ENCODE data around the gene DFFB. TPM values are rescaled to one million over a fixed set of nuclear protein-coding genes. Genes with fewer than 3 reads are reported as not detected.
"Not testable (repeated sequence)": the region's sequence is repeated elsewhere in the genome, so short reads cannot be mapped to it uniquely, and the experiment has no call there.

DFFB gene, protein sequence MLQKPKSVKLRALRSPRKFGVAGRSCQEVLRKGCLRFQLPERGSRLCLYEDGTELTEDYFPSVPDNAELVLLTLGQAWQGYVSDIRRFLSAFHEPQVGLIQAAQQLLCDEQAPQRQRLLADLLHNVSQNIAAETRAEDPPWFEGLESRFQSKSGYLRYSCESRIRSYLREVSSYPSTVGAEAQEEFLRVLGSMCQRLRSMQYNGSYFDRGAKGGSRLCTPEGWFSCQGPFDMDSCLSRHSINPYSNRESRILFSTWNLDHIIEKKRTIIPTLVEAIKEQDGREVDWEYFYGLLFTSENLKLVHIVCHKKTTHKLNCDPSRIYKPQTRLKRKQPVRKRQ
- total RNA-seq: 11.3 and 13.1 TPM in 2 replicates
- long read RNA-seq, transcript DFFB-205 (7 exons, 3,028 nt): major isoform, 12 of 15 reads
- long read RNA-seq, partial matches to known transcripts: 0 of 15 reads
- long read RNA-seq, other reads (novel, unspliced or antisense): 2 of 15 reads

DNA sequence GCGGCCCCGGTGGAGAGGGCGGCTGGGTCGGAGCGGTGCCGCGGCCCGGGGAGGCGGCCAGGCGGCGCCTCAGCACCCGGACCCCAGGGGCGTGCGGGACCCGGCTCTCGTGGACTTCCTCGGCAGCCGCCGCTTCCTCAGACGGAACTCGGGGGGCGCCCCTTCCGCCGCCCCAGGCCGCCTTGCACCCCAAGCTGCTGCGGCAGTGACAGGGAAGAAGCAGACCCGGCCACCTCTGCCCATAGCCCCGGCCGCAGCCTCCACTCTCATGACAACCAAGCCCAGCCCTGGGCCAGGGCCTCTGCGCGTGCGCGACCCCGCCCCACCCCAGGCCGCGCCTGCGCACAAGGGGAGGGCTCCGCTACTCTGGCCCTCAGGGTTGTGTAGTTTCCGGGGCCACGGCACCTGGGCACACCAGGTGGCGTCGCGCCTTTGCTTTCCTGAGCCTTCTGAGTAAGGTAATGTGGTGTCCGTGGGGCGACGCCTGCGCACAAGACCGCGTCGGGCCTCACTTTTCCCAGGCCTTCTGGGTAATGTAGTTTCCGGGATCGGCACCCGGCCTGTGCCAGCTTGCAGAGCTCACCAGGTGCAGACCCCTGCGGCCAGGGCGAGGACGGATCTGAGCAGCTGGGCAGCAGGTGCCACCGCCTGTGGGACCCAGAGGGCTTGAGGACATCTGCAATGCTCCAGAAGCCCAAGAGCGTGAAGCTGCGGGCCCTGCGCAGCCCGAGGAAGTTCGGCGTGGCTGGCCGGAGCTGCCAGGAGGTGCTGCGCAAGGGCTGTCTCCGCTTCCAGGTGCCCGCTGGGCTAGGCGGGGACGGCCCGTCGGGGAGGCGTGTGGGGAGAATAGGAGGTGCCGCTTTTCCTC is at the start of gene DFFB, which contains the start of gene CEP104:
Gene DFFB, plus strand, starts transcription at position 554 of the 868 bp plus-strand sequence. Its CDS starts 128 bp downstream, at position 682.
Gene CEP104, minus strand, starts transcription at position 289 of the 868 bp plus-strand sequence. CDS start 4,804 bp downstream, outside the sequence.
- DNase-seq (ENCODE audit: low read depth, low spot score): peak; percentile 83
- Mint-ChIP-seq H3K9me3 (no peaks in the 10 kb centered on the region), H3K27me3 (ENCODE audit: low read depth) (peaks cover 3% of the 10 kb centered on the region), H3K36me3 (ENCODE audit: low read depth) (no peaks in the 10 kb centered on the region), H3K4me3 (peak within 1 kb of the TSS; percentile 97), H3K4me1 (peaks cover 24% of the 10 kb centered on the region), H3K27ac (ENCODE audit: unreplicated experiment) (peak within 1 kb of the TSS; percentile 38)
- TF ChIP-seq, protein P1, sequence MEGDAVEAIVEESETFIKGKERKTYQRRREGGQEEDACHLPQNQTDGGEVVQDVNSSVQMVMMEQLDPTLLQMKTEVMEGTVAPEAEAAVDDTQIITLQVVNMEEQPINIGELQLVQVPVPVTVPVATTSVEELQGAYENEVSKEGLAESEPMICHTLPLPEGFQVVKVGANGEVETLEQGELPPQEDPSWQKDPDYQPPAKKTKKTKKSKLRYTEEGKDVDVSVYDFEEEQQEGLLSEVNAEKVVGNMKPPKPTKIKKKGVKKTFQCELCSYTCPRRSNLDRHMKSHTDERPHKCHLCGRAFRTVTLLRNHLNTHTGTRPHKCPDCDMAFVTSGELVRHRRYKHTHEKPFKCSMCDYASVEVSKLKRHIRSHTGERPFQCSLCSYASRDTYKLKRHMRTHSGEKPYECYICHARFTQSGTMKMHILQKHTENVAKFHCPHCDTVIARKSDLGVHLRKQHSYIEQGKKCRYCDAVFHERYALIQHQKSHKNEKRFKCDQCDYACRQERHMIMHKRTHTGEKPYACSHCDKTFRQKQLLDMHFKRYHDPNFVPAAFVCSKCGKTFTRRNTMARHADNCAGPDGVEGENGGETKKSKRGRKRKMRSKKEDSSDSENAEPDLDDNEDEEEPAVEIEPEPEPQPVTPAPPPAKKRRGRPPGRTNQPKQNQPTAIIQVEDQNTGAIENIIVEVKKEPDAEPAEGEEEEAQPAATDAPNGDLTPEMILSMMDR (conservative IDR thresholded peaks at IDR 0.05): no peak

DNA sequence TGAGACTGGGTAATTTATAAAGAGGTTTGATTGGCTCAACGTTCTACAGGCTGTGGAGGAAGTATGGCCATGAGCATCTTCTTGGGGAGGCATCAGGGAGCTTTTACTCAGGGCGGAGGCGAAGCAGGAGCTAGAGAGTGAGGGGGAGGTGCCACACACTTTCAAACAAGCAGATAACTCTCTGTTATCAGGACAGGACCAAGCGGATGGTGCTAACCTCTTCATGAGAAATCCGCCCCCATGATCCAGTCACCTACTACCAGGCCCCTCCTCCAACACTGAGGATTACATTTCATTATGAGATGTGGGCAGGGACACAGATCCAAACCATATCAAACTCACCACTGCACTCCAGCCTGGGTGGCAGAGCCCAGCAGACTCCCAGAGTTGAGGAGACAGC is 49.5 kb upstream of the DFFB start:
- H3K9me3 Mint-ChIP-seq: peaks cover 2% of the 10 kb centered on the region
- DNase-seq (ENCODE audit: low read depth, low spot score): no peak
- no peaks in the 10 kb centered on the region for H3K4me1 Mint-ChIP-seq
- TF ChIP-seq, protein P1 (conservative IDR thresholded peaks at IDR 0.05): no peak
- H3K27me3 Mint-ChIP-seq (ENCODE audit: low read depth): peaks cover 29% of the 10 kb centered on the region
- H3K27ac Mint-ChIP-seq (ENCODE audit: unreplicated experiment): no peak overlapping the region
- H3K4me3 Mint-ChIP-seq: no peak overlapping the region
- no peaks in the 10 kb centered on the region for H3K36me3 Mint-ChIP-seq (ENCODE audit: low read depth)

DNA sequence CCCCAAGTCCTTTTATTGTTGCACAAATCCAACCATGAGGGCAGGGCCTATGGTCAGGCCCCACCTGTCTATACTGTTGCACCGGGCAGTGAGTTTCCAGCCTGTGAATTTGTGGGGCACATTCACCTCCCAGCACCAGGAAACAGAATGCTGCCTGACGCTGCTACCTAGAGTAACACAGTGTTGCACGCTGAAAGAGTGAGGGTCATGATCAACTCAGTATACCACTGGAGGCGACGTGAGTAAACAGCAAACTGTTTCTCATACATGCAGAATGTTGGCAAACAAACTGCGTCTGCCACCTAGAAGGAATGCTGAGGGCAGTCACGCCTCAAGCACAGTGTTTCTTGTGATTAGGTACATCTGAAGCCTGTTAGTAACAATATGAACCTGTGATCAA is 47.6 kb upstream of the DFFB start:
- H3K4me3 Mint-ChIP-seq: no peak overlapping the region
- H3K4me1 Mint-ChIP-seq: no peaks in the 10 kb centered on the region
- H3K27ac Mint-ChIP-seq (ENCODE audit: unreplicated experiment): no peak overlapping the region
- no peak for DNase-seq (ENCODE audit: low read depth, low spot score)
- H3K27me3 Mint-ChIP-seq (ENCODE audit: low read depth): peaks cover 17% of the 10 kb centered on the region
- H3K9me3 Mint-ChIP-seq: peaks cover 2% of the 10 kb centered on the region
- TF ChIP-seq, protein P1 (conservative IDR thresholded peaks at IDR 0.05): no peak
- H3K36me3 Mint-ChIP-seq (ENCODE audit: low read depth): no peaks in the 10 kb centered on the region

DNA sequence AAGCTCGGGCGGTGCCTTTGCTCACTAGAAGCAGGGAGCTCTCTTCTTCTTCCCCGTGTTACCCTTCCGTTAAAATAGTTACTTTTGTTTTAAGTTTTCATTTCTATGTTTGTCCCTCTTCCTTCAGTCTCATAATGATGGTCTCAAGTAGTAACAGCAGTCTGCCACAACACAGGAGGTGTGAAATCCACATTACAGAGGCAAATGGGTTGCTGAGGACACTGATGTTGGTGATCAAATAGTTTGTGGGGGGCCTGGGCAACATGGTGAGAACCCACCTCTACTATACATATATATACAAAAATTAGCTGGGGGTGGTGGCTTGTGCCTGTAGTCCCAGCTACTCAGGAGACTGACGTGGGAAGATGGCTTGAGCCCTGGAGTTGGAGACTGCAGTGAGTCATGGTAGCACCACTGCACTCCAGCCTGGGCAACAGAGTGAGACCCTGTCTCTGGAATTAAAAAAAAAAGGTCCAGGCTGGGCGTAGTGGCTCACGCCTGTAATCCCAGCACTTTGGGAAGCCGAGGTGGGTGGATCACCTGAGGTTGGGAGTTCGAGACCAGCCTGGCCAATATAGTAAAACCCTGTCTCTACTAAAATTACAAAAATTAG is 47.0 kb upstream of the DFFB start:
- not testable (repeated sequence) for H3K4me3 Mint-ChIP-seq; H3K36me3 Mint-ChIP-seq (ENCODE audit: low read depth); H3K27ac Mint-ChIP-seq (ENCODE audit: unreplicated experiment); DNase-seq (ENCODE audit: low read depth, low spot score); H3K4me1 Mint-ChIP-seq; H3K9me3 Mint-ChIP-seq
- H3K27me3 Mint-ChIP-seq (ENCODE audit: low read depth): peaks cover 13% of the 10 kb centered on the region

DNA sequence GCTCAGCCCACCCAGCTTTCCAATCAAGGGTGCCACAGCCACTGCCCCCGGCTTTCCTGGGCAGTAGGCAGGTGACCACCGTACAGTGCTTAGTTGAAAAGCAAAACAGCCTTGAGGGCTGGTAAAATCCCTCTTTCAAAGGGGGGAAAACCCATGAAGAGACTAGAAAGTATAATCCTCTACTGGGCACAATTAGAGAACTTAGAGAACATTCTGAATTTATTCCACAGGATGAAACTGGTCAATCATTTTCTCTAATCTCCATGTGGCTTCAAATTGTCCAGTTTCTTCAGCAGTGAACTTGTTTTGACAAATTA is 45.7 kb upstream of the DFFB start:
- TF ChIP-seq, protein P1 (conservative IDR thresholded peaks at IDR 0.05): no peak

More for the DNA sequence above, 45.7 kb upstream of the DFFB start:
- H3K27ac Mint-ChIP-seq (ENCODE audit: unreplicated experiment): no peak overlapping the region
- H3K27me3 Mint-ChIP-seq (ENCODE audit: low read depth): peaks cover 8% of the 10 kb centered on the region
- H3K9me3 Mint-ChIP-seq: no peaks in the 10 kb centered on the region
- no peaks in the 10 kb centered on the region for H3K4me1 Mint-ChIP-seq
- no peak for DNase-seq (ENCODE audit: low read depth, low spot score)
- peak overlapping the region; percentile 34 for H3K4me3 Mint-ChIP-seq
- no peaks in the 10 kb centered on the region for H3K36me3 Mint-ChIP-seq (ENCODE audit: low read depth)

All from neural crest cell (in vitro differentiated cells).